Inferior parietal cortex (tissue), 1 donor: ENCODE results near the gene CACNA1C.

Experiments used
- DNase-seq: peaks from one replicate; pipeline ENCODE4 v3.0.0-alpha.2; 2016; ENCODE audit errors: extremely low spot score

Gene CACNA1C

DNA sequence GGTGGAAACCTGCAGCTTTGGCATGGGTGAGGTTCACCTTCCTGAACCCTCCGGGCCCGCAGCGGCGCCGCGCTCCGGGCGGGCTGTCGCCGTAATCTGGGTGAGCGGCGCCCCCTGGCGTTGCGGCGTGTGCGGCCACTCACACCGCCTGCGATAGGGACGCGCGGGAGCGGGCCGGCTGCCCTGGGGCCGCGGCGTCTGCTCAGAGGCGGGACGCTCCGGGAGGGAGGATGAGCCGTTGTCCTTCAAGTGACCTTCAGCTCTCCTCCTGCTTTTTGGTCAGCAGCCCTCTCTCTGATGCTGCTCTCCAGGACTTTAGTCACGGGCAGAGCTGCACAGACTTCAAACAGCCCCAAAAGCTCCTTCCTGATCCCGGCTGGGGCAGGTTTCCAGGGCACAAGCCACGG is 530.3 kb downstream of the CACNA1C start:
- DNase-seq, result peak; percentile 52

DNA sequence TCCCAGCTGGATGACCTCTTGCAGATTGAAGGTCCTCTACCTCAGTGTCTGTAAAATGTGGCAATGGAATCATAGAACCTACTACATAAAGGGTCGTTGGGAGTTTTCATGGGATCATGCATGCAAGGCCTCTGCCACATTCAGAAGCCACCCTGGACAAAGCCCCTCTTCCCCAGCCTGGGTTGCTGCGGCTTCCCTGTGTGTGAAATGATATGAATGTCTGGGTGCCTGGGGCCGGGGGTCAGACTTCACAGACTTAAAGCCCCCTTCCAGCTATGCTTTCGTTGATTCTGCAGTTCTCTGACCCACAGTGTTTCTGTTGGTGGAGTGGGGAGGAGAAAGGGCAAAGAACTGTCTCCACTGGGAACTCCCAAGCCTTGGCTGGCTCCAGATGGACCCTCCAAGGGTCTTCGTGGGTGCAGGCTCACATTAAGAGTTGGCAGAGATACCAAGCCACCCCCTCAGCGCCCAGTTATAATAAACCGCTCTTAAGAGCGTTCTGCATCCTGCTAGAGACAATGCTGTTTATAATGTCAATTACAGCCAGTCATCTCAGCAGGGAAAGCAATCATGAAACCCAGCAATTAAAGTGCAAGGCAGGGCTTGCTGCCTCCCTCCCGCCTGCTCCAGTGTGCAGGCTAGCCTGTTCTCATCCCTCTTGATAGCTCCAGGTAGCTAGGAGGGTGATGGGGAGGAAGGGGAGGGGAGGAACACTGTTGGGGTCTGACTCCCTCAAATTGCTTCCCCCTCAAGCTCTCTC is 531.0 kb downstream of the CACNA1C start:
- no peak for DNase-seq

DNA sequence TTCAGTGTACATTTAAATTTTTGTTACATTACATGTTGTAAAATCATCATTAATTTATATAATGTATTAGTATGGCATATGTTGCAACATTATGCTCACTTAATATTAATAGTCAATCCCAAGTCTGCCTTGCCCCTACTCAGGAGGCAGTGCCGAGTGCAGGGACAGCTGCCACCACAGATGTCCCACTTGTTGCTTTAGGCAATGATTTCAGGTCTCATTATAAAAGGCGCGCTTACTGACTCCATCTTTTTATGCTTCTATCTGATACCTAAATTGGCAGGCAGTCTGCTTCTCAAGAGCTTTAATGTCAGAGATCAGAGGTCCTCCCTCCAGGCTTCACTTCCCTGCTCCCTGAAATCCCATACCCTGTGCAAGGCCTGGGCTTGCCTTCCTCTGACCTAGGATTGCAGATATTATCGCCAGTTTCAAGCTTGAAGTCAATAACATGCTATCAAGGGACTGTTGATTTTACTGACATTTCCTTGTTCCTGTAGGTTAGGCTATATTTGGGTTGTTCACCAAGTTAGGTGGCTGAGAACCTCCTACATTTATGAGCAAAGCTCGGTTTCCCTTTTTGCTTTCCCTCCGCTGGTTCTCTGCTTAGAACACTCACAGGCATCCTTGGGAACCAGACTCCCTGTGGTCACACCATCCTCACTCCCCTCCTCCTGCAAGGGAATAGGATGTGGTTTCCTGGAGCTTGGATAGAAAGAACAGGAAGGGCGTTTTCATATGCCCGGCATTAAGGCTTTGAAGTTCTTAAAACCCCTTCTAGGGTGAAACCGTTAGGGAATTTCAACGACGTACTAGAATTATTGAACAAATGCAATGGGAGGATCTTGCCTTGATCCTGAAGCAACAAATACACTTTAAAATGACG is 533.6 kb downstream of the CACNA1C start:
- DNase-seq, result no peak

DNA sequence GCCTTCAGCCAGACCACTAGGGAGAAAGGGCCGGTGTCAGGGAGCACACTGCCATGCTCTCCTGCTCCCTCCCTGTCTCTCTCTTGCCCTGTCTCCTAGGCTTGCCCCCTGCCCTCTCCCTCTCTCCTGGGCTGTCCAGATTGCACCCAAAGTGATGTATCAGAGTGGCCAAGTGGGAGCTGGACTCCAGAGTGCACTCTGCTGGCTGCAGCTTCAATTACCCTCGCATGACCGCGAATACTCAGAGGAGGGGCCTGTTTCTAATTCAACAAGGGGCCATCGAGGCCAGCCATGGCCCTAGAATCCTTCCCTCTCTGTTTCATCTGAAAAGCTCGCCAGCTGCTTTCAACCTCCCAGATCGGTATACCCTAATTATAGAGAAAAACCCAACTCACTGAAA is 535.6 kb downstream of the CACNA1C start:
- DNase-seq, result no peak

DNA sequence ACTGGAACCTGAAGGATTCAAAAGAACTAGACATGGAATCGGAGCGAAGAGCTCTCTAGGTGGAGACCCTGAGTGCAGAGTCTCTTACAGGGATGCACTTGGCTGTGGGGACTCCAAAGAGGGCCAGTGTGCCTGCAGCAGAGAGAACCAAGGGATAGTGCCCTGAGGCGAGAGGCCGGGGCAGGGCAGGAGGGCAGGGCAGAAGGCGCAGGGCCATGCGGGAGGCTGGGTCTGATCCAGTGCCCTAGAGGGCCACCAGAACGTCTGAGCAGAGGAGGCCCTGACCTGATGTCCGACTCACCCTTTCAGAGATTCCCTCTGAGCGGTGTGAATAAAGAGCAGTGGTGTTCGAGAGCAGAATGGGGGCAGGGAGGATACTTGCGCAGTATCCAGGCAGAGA is 536.6 kb downstream of the CACNA1C start:
- no peak for DNase-seq

DNA sequence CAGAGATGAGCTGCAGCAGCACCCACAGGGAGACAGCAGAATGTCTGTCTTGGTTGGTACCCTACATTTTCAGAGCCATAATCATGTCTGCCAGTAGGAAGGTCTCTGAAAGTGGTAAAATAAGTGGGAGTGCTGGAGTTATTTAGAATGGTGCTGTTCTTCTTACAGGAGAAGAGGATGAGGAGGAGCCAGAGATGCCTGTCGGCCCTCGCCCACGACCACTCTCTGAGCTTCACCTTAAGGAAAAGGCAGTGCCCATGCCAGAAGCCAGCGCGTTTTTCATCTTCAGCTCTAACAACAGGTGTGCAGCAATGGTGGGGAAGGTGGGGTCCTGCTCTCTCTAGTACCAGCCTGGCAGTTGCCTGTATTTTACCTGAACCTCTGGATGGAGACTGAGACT is 540.3 kb downstream of the CACNA1C start:
- DNase-seq, result no peak

DNA sequence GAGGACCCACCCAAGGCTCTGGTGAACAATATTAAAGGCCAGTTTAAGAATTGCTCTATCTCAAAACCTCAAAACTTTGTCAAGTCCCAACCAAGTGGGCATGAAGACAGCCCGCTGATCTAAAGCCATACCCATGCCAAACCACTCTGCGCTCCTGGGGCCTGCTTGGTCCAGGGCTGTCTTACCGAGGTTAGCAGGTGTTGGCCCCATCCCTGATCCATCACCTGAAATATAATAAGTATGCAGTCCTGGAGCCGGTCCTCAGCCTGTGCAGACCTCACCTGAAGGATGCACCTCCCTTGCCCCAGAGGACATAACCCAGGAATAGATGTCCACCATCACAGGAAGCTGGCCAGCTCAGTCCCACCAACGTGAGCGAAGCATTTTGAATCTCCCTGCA is 543.7 kb downstream of the CACNA1C start:
- DNase-seq, result no peak

DNA sequence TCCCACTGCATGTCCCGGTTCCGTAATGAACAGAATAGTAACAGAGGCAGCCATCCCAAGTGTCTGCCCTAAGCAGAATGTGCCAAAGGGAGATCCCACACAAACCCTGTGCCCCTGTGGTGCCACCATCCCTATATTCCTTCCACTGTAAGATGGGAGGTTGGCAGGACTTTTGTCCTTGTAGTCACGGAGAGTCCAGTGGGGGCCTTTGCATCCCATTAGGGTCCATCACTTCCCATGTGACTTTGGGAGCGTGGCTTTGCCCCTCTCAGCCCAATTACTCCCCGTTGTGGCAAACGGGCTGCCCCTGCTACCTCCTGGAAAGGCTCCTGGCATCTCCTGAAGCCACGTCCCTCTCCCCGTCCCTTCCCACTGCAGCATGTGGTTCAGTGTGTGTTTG is 552.5 kb downstream of the CACNA1C start:
- no peak for DNase-seq

DNA sequence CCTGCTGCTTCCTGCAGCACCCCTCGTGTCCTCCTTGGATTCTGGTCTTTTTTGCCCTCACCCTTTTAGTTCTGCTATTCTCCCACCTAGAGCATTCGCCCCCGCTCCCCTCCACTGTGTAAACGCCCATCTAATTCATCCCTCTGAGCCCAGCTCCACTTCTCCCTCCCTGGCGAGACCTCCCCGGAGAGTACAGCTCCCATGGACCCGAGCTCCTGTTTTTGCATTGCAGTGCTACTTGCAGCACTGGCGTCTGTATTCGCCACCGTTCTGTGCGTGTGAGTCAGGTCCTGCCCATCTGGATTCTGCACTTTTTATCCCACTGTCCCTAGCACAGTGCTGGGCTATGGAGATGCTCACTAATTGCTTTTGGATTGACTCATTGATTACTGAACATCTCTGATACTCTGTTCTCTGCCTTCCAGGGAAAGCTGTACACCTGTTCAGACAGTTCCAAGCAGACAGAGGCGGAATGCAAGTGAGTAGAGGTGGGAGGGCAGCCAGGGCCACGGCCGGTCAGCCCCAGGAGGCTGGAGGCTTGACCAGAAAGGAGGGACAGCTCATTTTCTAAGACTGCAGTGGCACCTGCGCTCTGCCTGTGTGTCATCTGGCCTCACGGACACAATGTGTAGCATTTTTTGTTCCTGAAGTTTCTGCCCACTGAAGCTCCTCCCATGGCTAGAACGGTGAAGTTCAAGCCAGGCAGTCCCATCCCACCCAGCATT is 553.6 kb downstream of the CACNA1C start:
- DNase-seq, result no peak

DNA sequence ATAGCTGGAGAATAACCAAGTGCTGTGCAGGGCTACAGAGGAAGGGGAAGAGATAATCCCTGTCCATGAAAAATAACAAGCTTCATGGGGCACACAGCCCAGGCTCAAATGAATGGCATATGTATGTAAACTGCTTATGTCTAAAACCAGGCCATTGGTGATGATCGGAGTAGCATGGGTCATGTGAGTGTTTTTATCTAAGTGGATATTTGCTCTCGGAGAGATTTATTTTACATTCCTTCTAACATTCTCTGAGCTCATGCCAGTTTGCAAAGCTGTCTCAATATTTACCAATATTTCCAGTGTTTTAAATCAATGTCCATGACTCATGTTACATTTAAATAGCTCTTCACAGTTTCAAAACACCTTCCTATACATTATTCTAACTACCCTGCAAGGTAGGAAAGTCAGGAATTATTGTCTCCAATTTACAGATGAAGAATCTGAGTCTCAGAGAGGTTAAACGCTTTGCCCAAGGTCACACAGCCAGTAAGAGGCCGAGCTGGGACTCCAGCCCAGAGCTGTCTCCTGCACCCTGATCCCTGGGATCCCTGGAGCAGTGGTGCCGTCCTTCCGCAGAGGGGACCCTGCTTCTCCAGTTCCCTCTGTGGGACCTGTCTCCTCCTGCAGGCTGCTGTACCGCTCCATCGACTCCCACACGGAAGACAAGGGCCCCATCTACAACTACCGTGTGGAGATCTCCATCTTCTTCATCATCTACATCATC is 555.3 kb downstream of the CACNA1C start:
- no peak for DNase-seq

DNA sequence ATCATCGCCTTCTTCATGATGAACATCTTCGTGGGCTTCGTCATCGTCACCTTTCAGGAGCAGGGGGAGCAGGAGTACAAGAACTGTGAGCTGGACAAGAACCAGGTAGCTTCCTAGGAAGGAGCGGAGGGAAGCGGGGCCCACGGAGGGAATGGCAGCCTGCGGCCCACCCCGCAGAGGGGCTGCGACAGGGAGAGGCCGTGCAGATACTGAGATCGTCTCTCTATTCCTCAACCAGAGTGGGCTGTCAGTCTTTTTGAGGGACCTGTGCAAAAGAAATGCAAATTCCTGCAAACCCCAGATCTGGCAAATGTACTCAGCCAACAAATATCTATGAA is 555.8 kb downstream of the CACNA1C start:
- no peak for DNase-seq

DNA sequence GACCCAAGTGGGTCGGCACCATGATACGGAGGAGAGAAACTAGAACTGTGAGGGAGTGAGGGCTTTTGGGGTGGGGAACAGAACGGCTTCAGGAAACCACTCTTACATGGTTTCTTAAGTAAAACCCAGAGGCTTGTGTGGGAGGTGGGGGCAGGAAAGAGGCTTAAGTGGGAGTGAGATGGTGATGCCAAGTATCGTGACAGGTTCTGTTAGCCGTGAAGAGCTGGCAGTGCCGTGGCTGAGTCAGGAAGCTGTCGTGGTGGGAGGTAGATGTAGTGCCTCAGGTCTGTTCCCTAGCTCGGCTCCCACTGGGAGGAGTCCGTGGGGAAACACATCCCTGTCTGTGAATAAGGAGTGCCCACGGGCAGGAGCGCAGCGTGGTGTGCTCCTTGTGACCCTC is 556.2 kb downstream of the CACNA1C start:
- peak; percentile 33 for DNase-seq

DNA sequence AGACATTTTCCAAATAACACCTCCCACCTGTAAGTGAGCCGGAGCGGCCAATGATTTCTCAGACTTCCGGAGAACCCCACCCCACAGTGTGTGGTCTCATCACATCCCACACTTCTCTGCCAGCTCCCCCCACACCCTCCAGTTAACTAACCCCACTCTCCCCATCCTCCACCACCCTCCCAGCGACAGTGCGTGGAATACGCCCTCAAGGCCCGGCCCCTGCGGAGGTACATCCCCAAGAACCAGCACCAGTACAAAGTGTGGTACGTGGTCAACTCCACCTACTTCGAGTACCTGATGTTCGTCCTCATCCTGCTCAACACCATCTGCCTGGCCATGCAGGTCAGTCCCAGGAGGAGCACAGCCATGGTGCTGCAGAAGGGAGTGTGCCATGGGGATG is 557.6 kb downstream of the CACNA1C start:
- no peak for DNase-seq

DNA sequence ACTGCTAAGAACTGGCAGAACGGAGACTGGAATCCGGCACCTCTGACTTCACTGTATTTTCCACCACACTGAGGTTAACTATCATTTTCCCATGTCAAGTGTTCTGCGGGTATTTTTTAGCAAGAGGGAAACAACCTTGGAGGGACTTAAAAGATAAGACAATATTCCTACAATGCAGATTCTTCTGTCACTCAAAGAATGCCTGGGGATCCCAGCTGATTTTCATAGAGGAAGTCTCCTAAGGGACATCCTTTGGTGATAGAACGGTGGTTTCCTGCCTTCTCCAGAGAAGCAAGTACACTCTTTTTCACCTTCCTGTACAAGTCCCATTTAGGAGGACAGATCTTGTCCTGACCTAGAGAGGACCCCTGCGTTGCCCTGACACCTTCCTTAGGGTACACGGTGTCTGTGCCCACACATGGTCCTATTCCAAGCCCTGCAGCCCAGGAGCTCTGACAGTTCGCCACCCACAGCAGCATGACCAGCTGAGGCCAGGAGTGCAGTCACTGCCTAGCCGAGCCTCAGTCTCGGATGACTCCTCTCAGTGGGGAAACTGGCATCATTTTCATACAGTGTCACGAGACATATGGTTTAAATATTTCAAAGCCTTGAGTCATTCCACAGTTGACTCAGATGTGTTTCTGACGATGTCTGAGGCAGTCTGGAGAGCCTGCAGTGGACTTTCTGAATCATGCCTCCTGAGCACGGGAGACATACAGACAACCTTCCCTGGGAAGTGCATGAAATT is 560.7 kb downstream of the CACNA1C start:
- peak; percentile 55 for DNase-seq

DNA sequence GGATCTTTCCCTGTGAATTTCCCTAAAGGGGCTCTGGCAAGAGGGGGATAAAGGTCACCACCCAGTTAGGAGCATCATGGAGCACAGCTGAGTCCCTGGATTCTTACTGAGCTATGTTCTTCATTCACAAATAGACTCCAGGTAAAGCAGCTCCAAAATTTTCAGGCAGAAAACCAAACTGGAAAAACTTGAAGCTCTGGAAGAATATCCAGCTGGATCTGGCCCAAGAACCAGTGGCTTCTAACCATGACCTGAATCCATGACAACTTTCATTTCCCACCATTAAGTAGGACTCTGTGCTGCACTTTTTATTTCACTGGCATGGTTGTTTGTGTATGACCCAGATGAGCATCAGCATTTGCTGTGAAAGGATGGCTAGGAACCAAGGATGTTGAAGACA is 561.6 kb downstream of the CACNA1C start:
- DNase-seq, result no peak

DNA sequence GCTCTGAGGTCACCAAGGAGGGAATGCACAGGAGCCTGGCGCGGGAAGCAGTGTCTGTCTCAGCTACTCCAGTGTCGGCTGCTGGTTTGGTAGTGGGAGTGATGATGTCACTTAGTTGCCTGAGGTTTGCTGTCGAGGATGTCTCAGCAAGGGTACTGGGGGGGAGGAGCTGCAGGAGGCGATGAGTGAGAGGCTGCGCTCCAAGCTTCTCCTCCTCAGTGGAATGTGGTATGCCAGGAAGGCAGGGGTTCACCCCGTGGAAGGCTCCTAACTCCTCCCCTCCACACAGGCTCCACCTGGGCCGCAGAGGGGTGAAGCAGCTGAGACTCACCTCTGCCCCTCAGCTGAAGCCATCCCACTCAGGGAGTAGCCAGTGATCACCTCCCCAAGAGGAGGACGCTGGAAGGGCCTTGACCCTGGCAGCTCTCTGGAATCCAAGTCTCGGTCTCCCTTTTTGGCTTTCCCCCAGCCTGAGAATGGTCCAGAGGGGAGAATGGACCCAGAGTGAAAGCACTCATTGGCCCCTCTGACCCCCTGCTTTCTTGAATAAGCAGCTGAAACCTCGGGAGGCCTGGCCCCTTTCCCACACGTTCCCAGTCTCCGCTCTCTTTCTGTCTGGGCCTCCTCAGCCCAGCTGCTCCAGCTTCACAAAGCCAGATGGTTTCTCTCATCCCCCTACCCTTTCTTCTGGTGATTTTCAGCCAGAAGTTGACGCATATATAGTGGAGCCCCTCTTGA is 563.0 kb downstream of the CACNA1C start:
- no peak for DNase-seq

DNA sequence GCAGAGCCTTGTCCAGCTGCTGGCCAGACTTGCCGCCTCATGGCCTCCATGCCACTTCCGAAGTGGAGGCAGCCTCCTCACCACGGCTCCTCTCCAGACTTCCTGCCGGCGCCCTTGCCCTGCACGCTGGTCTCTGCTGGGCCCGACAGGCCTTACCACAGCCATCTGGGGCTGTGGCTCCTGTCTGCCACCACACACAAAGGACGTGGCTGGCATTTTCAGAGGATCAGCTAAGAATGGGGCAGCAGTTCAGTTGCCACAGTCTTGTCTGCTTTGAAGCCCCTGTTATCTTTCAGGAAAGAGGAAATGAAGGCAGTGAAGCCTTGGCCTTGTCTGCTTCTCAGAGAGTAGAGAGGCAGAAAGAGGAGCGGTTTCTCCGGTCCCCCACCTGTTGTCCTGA is 564.0 kb downstream of the CACNA1C start:
- DNase-seq, result no peak

DNA sequence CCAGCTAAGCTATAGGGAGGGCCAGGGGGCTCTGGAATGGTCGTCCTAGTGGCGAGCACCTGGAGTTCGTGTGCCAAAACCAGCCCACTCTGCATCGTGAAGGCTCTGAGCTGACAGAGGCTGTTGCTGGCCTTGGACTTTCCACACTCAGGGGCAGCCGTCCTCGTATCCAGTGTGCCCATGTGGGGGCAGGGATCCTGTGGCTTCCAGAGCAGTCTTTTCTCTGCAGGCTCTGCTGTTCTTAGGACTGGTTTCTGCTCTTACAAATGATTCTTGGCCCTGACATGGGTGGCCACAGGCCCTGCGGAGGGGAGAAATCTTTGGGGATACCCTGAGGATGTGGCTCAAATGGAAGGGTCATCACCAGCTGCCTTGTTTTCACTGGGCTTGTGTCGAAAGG is 564.6 kb downstream of the CACNA1C start:
- DNase-seq, result no peak

DNA sequence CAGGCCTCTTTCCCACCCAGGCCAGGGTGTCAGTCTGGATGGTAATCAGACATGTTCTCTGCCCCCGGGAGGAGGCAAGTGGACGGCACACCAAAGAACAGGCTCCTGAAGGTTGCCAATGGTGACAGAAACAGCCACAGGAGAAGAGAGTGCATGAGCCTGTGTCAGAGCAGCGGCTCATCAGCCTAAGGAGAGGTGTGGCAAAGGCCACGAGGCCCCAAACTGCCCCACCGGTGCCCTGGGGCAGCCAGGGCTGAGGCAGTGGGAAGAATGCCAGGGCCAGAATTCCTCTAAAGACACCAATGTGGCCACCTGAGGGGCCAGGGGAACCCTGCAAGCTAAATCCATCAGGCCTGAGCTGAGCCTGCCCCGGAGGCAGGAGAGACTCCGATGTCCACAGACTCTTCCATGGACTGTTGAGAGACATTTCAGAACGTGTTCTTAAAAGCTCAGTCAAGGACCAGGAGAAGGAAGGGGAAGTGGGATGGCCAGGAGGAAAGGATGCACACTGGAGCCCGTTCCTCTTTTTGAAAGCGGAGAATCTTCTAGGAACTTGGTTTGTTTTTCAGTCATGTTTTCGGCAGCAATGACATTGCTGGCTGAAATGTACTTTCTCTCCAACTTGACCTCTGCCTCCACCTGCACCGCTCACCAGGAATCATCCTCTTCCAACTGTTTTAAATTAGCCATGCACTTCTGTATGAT is 565.7 kb downstream of the CACNA1C start:
- DNase-seq, result no peak

DNA sequence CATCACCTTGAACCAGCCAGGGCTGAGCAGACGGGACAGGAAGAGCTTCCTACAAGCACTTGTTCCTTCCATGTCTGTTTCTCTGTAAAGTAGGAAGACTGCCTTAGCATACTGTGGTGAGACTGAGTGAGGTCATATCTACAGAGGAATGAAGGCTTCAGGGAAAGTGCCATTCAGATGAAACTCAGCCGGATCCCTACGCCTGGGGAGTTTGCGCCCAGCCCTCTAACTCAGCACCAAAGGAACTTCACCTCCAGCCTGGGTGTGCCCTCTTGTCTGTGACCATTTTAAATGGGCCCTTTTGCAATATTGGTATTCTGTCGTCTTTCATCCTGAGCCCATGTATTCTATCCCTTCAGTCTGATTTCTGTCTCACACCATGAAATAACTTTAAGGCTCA is 566.3 kb downstream of the CACNA1C start:
- no peak for DNase-seq
